ENCODE measurements around the gene HES4.

HES4 gene, protein sequence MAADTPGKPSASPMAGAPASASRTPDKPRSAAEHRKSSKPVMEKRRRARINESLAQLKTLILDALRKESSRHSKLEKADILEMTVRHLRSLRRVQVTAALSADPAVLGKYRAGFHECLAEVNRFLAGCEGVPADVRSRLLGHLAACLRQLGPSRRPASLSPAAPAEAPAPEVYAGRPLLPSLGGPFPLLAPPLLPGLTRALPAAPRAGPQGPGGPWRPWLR

DNA sequence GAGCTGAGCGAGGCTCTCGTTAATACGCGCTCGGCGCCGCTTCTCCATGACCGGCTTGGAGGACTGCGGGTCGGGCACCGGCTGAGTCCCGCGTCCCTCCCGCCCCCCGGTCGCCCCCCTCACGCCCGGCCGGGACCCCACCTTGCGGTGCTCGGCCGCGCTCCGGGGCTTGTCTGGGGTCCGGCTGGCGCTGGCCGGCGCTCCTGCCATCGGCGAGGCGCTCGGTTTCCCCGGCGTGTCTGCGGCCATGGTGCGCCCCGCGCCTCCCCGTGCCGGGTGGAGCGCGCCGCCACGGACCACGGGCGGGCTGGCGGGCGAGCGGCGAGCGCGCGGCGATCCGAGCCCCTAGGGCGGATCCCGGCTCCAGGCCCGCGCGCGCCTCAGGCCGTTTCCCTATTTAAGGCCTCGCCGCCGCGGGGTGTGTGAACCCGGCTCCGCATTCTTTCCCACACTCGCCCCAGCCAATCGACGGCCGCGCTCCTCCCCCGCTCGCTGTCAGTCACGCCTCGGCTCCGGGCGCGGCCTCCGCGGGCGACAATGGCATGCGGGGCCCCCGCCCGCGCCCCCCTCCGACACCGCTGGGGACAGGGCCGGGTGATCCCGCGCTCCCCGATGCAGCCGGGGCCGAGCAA is at the start of gene HES4:
TSS of gene HES4 (minus strand) at position 373 of the 632 bp plus-strand sequence. CDS start at position 249, 124 bp downstream.
- peak in 1 of 2 donors; percentile 68 for DNase-seq (ENCODE audit: low read depth in 2 of 2)

DNA sequence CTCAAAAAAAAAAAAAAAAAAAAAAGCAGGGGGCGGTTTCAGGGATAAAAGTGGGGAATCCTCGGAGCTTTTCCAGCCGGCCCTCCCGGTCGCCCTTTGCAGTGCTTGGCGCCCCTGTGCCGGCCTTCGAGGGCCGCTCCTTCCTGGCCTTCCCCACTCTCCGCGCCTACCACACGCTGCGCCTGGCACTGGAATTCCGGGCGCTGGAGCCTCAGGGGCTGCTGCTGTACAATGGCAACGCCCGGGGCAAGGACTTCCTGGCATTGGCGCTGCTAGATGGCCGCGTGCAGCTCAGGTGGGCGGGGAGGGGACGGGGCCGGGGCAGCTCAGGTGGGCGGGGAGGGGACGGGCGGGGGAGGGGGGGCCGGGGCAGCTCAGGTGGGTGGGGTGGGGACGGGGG is 48.9 kb upstream of the HES4 start:
- DNase-seq (ENCODE audit: low read depth in 2 of 2) = no peak

DNA sequence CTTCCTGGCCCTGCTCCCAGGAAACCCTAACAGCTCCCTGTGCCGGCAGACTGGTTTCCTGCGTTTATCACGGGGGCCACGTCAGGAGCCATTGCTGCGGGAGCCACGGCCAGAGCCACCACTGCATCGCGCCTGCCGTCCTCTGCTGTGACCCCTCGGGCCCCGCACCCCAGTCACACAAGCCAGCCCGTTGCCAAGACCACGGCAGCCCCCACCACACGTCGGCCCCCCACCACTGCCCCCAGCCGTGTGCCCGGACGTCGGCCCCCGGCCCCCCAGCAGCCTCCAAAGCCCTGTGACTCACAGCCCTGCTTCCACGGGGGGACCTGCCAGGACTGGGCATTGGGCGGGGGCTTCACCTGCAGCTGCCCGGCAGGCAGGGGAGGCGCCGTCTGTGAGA is 48.1 kb upstream of the HES4 start:
- DNase-seq (ENCODE audit: low read depth in 2 of 2) = no peak

DNA sequence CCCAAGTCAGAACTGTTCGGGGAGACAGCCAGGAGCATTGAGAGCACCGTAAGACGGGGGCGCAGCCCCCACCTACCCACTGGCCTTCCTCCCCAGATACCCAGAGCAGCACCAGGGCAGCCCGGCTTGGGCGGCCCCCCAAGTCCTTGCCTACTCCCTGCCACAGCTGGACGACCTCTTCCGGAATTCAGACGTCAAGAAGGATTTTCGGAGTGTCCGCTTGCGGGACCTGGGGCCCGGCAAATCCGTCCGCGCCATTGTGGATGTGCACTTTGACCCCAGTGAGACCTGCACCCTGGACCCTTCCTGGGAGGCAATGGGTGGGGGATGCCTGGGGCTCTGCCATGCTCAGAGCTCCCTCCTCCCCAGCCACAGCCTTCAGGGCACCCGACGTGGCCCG is 47.5 kb upstream of the HES4 start:
- DNase-seq (ENCODE audit: low read depth in 2 of 2) = no peak

DNA sequence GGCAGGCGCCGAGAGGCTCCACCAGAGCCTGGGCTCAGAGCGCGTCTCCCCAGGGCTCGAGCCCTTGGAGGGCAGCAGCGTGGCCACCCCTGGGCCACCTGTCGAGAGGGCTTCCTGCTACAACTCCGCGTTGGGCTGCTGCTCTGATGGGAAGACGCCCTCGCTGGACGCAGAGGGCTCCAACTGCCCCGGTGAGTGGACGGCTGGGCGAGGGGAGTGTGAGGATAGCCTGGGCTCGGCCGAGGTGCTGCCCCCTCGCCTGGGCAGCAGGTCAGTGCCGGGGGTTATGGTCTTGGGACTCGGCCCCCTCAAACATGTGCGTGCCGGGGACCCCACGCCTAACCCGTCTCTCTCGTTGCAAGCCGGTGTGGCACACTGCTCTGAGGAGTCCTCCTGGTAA is 46.9 kb upstream of the HES4 start:
- no peak for DNase-seq (ENCODE audit: low read depth in 2 of 2)

DNA sequence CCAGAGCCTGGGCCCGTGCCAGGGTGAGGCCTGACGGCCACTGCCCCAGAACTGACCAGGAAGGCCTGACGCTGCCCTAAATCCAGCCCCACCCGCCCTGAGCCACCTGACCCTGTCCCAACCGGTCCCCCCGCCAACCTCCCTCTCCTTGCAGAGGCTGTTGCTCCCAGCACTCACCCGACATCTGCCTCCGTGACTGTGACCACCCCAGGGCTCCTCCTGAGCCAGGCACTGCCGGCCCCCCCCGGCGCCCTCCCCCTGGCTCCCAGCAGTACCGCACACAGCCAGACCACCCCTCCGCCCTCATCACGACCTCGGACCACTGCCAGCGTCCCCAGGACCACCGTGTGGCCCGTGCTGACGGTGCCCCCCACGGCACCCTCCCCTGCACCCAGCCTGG is 46.3 kb upstream of the HES4 start:
- DNase-seq (ENCODE audit: low read depth in 2 of 2) = no peak

DNA sequence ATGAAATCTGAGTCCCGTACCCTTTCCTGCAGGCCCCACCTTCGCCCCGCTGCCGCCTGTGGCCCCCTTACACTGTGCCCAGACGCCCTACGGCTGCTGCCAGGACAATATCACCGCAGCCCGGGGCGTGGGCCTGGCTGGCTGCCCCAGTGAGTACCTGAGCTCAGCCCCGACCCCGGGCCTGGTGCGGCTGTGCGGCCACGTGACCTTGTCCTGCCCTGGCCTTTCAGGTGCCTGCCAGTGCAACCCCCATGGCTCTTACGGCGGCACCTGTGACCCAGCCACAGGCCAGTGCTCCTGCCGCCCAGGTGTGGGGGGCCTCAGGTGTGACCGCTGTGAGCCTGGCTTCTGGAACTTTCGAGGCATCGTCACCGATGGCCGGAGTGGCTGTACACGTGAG is 45.2 kb upstream of the HES4 start:
- no peak for DNase-seq (ENCODE audit: low read depth in 2 of 2)

DNA sequence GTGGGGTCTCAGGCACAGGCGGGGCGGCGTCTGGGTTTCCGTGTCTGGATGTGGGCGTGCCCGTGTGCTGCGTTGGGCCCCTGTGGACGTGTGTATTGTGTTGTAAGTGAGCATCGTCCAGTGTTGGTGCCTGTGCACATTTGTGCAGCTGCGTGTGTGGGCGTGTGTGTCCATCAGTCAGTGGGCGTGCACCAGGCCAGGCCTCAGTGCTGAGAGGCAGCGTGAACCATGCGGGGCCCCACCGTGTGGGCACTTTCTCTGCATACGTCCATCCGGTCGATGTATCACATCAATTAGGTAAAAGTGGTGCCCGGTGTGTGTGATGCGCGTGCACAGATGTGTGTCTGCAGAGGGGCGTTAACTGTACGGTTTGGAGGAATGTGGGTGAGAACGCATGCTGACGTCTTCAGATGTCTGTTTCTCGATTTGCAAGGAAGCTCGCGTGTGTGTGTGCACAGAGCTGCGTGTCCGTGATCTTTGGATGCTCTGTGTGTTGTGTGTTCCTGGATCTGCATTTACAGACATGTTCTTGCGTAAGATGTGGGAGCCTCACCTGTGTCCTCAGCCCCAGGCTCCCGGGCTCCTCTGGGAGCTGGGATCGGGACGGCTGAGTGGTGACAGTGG is 44.7 kb upstream of the HES4 start:
- no peak for DNase-seq (ENCODE audit: low read depth in 2 of 2)

DNA sequence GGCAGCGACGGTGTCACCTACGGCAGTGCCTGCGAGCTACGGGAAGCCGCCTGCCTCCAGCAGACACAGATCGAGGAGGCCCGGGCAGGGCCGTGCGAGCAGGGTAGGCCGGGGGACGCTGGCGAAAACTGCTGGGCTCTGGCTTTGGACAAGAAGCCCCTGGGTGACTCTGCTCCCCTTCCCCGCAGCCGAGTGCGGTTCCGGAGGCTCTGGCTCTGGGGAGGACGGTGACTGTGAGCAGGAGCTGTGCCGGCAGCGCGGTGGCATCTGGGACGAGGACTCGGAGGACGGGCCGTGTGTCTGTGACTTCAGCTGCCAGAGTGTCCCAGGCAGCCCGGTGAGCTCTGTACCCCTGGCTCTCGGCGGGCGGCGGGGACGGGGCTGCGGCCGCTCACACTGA is 44.0 kb upstream of the HES4 start:
- DNase-seq (ENCODE audit: low read depth in 2 of 2) = no peak

DNA sequence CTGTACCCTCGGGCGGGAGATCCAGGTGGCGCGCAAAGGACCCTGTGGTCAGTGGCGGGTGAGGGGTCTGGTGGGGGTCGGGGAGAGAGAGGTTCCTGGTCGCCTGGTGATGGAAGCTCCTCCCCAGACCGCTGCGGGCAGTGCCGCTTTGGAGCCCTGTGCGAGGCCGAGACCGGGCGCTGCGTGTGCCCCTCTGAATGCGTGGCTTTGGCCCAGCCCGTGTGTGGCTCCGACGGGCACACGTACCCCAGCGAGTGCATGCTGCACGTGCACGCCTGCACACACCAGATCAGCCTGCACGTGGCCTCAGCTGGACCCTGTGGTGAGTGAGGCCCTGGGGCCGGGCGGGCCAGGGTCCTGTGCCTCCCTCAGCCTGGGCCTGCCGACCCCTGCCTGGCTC is 43.5 kb upstream of the HES4 start:
- DNase-seq (ENCODE audit: low read depth in 2 of 2) = no peak

DNA sequence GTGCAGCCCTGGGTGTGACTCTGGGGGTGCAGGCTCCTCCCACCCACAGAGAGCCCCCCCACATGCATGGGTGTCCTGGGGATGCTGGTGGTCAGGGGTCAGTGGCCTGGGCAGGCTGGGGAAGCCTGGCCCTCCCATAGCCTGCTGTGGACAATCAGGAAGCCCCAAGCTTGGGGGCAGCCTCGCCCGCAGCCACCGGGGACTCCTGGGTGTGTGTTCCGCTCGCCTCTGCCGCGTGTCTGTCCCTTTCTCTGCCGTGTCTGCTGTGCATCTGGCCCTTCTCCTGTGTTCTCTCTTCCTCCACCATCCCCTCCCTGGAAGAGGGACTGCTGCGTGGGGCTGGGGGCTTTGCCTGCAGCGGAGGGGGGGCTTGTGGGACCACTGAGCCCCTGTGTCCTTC is 42.9 kb upstream of the HES4 start:
- no peak for DNase-seq (ENCODE audit: low read depth in 2 of 2)

DNA sequence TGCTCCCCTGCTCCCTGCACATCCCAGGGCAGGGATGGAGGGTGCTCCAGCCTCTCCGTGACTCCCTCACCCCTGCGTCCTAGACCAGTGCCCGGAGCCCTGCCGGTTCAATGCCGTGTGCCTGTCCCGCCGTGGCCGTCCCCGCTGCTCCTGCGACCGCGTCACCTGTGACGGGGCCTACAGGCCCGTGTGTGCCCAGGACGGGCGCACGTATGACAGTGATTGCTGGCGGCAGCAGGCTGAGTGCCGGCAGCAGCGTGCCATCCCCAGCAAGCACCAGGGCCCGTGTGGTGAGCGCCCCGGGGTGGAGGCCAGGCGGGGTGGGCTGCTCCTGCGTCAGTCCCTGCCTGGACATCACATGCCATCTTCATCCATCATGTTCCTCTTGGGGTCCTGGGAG is 42.0 kb upstream of the HES4 start:
- DNase-seq (ENCODE audit: low read depth in 2 of 2) = no peak

DNA sequence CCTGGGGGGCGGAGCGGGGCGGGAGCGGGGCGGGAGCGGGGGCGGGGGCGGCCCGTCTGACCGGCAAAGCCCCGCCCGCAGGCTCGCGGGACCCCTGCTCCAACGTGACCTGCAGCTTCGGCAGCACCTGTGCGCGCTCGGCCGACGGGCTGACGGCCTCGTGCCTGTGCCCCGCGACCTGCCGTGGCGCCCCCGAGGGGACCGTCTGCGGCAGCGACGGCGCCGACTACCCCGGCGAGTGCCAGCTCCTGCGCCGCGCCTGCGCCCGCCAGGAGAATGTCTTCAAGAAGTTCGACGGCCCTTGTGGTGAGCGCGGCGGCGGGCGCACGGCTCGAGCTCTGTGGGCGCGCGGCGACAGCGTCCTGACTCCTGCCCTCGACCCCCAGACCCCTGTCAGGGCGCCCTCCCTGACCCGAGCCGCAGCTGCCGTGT is 41.2 kb upstream of the HES4 start:
- DNase-seq (ENCODE audit: low read depth in 2 of 2) = no peak

DNA sequence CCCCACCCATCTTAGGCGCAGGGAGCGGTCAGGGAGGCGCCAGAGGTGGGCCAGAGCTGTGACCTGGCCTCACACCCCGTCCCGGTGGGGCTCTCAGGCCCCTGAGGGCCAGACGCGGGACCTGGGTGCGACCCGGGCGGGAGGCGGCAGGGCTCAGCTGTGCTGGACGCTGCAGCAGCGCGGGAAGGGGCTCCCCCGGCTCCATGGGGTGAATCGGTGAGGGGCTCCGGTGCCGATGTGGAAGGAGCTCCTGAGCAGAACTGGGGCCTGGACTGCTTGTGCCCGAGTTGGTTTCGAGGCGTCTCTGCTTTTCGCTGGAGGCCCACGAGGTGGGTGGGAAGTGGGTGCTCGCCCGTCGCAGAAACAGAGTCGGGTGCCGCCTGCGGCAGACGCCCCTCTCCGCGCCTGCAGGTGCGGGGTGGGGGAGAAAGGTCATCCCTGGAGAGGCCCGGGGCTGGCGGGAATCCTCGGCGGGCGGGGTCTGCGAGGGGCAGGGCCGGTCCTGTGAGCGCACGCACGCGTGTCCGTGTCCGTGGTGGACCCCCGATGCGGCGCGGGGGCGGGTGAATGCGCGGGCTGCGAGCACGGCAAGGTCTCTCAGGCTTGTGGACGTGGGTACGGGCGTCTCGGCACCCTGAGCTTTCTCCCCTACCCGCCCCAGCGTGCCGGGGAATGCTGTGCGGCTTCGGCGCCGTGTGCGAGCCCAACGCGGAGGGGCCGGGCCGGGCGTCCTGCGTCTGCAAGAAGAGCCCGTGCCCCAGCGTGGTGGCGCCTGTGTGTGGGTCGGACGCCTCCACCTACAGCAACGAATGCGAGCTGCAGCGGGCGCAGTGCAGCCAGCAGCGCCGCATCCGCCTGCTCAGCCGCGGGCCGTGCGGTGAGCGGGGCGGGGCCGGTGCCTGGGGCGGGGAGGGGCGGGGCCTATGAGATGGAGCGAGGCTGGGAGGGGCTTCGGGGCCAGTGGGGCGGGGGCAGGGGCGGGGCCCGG is 40.4 kb upstream of the HES4 start:
- peak; percentile 33 to 74 for DNase-seq (ENCODE audit: low read depth in 2 of 2)

DNA sequence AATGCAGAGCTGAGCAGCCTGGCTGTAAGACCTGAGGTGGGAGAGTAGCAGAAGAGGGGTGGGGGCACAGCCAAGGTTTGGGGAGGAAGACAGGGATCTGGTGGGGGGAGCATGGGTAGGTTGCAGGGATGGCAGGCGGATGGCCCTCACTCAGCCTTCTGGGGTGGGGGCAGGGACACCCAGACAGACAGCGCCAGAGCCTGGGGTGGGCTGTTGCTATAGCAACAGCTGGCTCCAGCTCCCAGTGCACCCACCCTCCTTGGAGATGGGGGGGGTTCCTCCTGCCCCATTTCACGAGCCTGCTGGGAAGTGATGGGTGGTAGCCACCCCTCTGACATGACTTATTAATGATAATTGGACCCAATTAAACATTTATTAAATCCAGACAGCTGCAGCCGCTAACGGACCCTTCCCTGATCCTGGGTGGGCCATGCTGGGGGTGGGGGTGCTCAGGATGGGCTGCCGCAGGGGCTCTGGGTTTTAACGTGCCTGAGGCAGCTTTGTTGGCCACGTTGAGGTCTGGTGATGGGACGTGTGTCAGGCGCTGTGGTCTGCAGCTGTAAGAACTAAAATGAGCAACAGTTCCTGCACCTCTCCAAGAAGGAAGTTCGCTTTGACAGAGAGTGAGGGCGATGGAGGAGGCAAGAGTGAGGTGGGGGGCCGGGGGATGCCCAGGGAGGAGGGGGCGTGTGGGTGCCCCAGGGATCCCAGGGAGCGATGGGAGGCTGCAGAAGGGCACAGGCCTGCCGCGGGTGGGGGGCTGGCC is 39.4 kb upstream of the HES4 start:
- DNase-seq (ENCODE audit: low read depth in 2 of 2) = no peak

DNA sequence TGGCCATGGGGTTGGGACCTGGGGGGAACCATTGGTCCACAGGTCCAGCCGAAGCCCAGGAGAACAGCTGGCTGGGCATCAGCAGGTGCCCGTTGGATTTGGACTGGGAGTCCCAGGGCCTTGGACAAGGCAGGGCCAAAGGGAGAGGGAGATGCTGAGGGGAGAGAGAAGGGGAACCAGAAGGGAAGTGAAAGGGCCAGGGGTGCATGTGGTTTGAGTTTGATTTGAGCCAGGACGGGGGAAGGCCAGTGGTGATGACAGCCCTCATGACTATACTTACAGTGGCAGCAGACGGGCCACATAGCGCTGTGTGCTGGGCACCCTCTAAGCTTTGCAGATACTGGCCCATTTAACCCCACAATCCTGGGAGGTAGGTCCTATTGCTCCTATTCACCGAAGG is 38.8 kb upstream of the HES4 start:
- no peak for DNase-seq (ENCODE audit: low read depth in 2 of 2)

DNA sequence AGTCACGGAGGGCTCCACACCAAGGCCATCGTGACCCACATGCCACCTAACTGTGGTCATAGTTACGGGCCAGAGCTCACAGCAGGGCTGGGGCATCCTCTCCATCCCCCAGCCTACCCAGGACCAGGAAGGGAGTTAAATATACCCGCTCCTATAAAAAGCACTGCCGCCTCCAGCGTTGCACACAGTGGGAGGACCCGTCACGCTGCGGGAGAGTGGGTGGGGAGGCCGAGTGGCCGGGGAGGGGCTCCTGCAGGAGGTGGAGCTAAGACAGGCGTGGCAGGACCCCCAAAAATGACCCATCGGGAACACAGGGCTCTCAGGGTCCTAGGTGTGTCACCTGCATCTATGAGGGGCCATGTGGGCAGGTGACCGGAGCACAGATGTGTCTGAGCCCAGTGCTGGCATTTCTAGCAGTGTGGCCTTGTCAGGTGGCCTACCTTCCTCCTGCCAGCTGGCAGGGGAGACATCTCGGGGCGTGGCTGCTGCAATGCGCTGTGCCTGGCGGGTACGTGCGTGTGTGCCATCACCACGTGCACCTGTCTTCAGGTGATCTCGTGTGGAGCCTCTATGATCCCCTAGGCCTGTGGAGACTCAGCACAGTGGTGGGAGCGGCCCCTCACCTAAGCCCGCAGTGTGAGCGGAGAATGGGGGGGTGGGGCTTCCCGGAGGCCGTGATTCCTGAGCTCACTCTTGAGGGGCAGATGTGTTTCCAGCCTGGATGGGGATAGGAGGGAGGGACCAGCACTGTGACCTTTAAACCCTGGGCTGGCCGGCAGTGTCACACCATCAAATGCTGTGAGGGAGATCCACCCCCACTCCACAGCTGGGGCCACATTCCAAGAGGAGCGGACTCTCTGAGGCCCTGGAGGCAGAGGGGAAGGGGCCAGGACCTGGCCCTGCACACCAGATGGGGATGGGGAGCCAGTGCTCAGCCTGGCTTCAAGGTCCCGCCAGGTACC is 37.8 kb upstream of the HES4 start:
- DNase-seq (ENCODE audit: low read depth in 2 of 2) = no peak

DNA sequence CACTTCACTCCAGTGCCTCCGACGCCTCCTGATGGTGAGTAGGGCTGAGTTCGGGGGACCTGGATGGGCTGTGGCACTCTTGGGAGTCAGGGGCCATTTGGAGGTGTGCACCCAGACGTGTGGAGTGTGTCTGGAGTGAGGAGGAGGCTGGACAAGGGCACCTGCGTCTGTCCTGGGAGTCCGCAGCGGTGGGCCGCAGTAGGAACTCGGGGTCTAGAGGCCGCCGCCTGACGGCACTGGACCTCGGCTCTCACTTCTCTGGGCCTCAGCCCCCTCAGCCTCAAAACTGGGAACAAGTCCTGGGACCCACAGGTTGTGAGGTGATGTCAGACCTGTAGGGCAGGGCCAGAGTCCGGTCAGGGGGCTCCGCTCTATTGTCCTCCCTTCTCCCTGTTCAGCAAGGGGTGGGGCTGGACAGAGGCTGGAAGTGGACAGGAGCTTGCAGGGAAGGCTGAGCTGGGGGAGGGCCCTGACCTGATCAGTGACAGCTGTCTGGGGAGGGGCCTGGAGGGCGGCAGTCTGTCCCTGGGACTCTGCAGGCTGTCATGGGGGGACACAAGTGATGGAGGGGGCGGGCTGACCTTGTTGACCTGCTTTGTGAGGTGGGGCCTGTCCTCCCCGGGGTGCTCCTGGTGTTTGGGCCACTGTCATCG is 35.5 kb upstream of the HES4 start:
- no peak for DNase-seq (ENCODE audit: low read depth in 2 of 2)

DNA sequence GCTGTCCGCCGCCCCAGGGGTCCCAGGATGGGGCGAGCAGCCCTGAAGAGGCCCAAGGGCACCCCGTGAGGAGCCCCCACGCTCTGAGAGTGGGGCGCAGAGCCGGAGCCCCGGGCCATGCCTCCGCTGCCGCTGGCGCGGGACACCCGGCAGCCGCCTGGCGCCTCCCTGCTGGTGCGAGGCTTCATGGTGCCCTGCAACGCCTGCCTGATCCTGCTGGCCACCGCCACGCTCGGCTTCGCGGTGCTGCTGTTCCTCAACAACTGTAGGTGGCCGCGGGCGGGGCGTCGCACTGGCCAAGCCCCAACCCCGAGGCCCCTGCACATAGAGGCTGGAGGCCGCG is 34.5 kb upstream of the HES4 start:
- no peak for DNase-seq (ENCODE audit: low read depth in 2 of 2)

Data from stimulated activated CD8-positive, alpha-beta memory T cell treated with anti-CD3 and anti-CD28 coated beads, Interleukin-7, amount 100 ng/mL, for 4 hours (primary cell).